HG02798 (cell line): Measurements from ENCODE around the gene PPP1R3C.

Experiments
- ATAC-seq: cut with Tn5 transposase; IDR thresholded peaks from one replicate; pipeline ENCODE4 v1.9.1; 2021; ENCODE audit warnings: mild to moderate bottlenecking; ENCODE audit not compliant: unreplicated experiment, poor library complexity

The PPP1R3C gene

GRCh38 chr10:91630625-91631024, 2.2 kb downstream of the PPP1R3C start:
- no peak for ATAC-seq

GRCh38 chr10:91629715-91630549, 2.9 kb downstream of the PPP1R3C start:
- ATAC-seq, result no peak

GRCh38 chr10:91628383-91628782, 4.5 kb downstream of the PPP1R3C start:
- ATAC-seq, result no peak

- no peak for ATAC-seq
Observed at GRCh38 chr10:91627344-91628102, 5.3 kb downstream of the PPP1R3C start.

- ATAC-seq, result no peak
Observed at GRCh38 chr10:91626936-91627335, 5.9 kb downstream of the PPP1R3C start.

GRCh38 chr10:91624633-91625032, 8.2 kb downstream of the PPP1R3C start:
- no peak for ATAC-seq

GRCh38 chr10:91622601-91623000, 10.3 kb downstream of the PPP1R3C start:
- no peak for ATAC-seq

- no peak for ATAC-seq
Observed at GRCh38 chr10:91621483-91622113, 11.3 kb downstream of the PPP1R3C start.

- no peak for ATAC-seq
Observed at GRCh38 chr10:91617072-91617609, 15.7 kb downstream of the PPP1R3C start.

- ATAC-seq, result no peak
Observed at GRCh38 chr10:91616137-91616536, 16.7 kb downstream of the PPP1R3C start.

- ATAC-seq, result no peak
Observed at GRCh38 chr10:91614225-91614624, 18.6 kb downstream of the PPP1R3C start.

- ATAC-seq, result no peak
Observed at GRCh38 chr10:91613411-91614187, 19.3 kb downstream of the PPP1R3C start.

GRCh38 chr10:91610919-91611318, 22.0 kb downstream of the PPP1R3C start:
- ATAC-seq, result no peak

- no peak for ATAC-seq
Observed at GRCh38 chr10:91610444-91610843, 22.4 kb downstream of the PPP1R3C start.

GRCh38 chr10:91607646-91608403, 25.0 kb downstream of the PPP1R3C start:
- ATAC-seq, result no peak

- no peak for ATAC-seq
Observed at GRCh38 chr10:91605968-91606367, 26.9 kb downstream of the PPP1R3C start.

GRCh38 chr10:91604553-91605534, 28.0 kb downstream of the PPP1R3C start:
- no peak for ATAC-seq

GRCh38 chr10:91603931-91604331, 28.9 kb downstream of the PPP1R3C start:
- no peak for ATAC-seq
